Left cardiac atrium (tissue), 4 donors: ENCODE results near the gene HTRA1. TPM values are rescaled to one million over a fixed set of nuclear protein-coding genes. Genes with fewer than 3 reads are reported as not detected.

ENCODE experiments used
- ATAC-seq, 2 donors: fragments of 200-7000 bp; cut with Tn5 transposase; one replicate each; pipeline ENCODE4 v1.9.1; 2020; ENCODE audit warnings: mild to moderate bottlenecking in 2 of 2, moderate library complexity in 2 of 2
- DNase-seq: peaks from one replicate; pipeline ENCODE4 v3.0.0-alpha.2; 2020
- intact Hi-C, 2 donors: fragments of 100-400 bp; cut with DNase I; formaldehyde crosslinking; loops; one replicate each; pipeline versions ENCODE4 v1.14.1 to v1.15.1; 2022 to 2023
- total RNA-seq, 2 donors: library from RNA; stranded (reverse); fragmentation: NEBNext Ultra II Directional; extraction: Animal tissue kit (Norgen Biotek cat#: 25700); gene quantifications; one replicate each; pipeline ENCODE4 v1.2.1, GENCODE V29; 2021
- donor health status: DM: no; HTN: yes; CAD: no.
- donor health status: DM: no; HTN: yes; CAD: no; lungs with severe emphysema.
- donor health status: DM: yes; HTN: yes; CAD: no.
- donor health status: Dilated cardiomyopathy.

HTRA1 gene
- total RNA-seq, 2 donors from 2014 or later = 69.4 to 73.5 TPM

GRCh38 chr10:122449153-122449552 is 12.2 kb upstream of the HTRA1 start:
- DNase-seq (no peak), ATAC-seq (no peak)
- intact Hi-C loops = loop anchor here in 1 of 2 donors (10.0 kb wide), 1 partner anchor 116 kb away; the partner anchor contains the start of gene DMBT1

DNA sequence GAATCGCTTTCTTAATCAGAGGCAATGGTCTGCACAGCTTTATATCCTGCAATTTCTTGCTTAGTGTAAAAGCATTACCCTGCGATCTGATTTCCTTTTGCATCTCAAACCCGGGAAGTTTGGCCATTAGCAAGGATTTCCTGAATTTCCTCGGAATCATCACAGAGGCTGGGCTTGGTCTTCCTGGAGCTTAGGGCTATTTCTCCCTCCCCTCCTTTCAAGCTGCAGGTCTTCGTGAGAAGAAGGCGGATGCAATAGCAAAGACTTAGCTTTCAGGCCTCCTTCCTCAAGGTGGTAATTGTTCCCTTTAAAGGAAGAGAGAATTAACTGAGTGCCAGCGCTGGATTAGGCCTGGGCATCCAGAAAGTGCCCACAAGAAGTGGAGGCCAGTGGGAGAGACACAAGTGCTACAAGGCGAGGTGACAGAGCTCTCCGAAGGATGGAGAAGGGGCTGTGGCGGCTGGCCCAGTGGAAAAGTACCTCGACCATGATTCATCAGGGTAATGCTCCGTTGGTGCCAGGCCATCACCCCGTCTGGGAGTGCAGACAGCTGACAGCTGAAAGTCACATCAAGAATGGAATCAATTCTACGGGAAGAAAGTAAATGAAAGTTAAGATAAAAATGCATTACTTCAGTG is 10.9 kb upstream of the HTRA1 start:
- intact Hi-C loops = no loop called here
- DNase-seq (no peak), ATAC-seq (no peak)

DNA sequence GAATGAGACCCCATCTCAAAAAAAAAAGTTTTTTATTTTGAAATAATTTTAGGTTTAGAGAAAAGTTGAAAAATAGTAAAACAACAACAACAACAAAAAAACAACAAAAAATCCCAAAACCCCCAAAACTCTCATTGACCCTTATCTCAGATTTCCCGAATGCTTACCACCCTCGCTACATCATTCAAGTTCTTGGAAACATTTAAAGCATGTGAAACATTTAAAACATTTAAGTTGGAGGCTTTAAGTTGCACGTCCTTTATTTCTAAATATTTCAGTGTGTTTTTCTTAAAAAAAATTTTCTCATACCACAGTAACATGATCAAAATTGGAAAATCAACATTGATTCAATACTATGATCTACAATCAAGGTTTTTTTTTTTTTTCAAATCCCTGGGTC is 7.3 kb upstream of the HTRA1 start:
- DNase-seq (no peak), ATAC-seq (no peak)
- intact Hi-C loops = no loop called here

DNA sequence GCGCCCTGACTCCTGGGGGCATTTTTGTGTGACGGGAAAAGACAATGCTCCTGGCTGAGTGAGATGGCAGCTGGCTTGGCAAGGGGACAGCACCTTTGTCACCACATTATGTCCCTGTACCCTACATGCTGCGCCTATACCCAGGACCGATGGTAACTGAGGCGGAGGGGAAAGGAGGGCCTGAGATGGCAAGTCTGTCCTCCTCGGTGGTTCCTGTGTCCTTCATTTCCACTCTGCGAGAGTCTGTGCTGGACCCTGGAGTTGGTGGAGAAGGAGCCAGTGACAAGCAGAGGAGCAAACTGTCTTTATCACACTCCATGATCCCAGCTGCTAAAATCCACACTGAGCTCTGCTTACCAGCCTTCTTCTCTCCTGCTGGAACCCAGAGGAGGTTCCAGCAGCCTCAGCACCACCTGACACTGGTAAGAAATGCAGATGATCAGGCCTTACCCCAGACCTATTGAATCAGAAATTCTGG is 6.7 kb upstream of the HTRA1 start, which contains the start of gene ARMS2:
Gene ARMS2 (plus strand): TSS at position 51 of the 478 bp plus-strand sequence. CDS start 75 bp downstream, at position 126.
- ATAC-seq (no peak), DNase-seq (no peak)
- intact Hi-C loops = no loop called here

- ATAC-seq (no peak), DNase-seq (no peak)
- intact Hi-C loops = no loop called here
Observed at GRCh38 chr10:122455376-122456079, 5.8 kb upstream of the HTRA1 start.

DNA sequence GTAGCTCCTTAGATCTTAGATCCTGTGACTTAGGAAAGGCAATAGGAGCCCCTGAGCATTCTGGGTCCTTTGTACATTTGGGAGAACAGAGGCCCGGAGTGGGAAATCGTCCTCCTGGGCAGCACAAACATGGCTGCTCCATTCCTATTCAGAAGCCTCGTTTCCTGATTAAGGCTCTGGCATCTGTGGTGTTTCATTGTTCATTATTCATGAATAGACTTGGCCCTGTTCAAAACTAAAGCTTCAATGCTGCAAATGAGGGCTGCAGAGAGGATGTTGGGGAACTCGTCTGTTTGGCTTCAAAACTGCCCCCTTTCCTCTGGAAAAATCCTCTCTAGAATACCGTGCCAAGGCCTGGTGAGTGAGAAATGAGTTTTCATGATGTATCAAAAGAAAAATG is 3.4 kb upstream of the HTRA1 start:
- intact Hi-C loops = no loop called here
- DNase-seq (no peak), ATAC-seq (no peak)

- DNase-seq = no peak
- intact Hi-C loops = no loop called here
- no peak for ATAC-seq
Observed at GRCh38 chr10:122458693-122459092, 2.7 kb upstream of the HTRA1 start.

- no peak for DNase-seq
Observed at GRCh38 chr10:122459561-122460273, 1.6 kb upstream of the HTRA1 start.

GRCh38 chr10:122460891-122461293 is 461 bp upstream of the HTRA1 start:
- ATAC-seq (peak in 1 of 2 donors; percentile 1), DNase-seq (peak; percentile 39)
- intact Hi-C loops = loop anchor here in 1 of 2 donors (10.0 kb wide), 1 partner anchor 104 kb away; the partner anchor contains the start of gene DMBT1

More at GRCh38 chr10:122459561-122460273, 1.6 kb upstream of the HTRA1 start:
- intact Hi-C loops = loop anchor here in 1 of 2 donors (10.0 kb wide), 1 partner anchor 105 kb away; the partner anchor contains the start of gene DMBT1
- ATAC-seq = no peak

GRCh38 chr10:122461729-122462532 is 578 bp downstream of the HTRA1 start:
- DNase-seq = no peak
- intact Hi-C loops = loop anchor here in 1 of 2 donors (10.0 kb wide), 1 partner anchor 103 kb away; the partner anchor contains the start of gene DMBT1
- ATAC-seq = peak; percentile 25 to 37

DNA sequence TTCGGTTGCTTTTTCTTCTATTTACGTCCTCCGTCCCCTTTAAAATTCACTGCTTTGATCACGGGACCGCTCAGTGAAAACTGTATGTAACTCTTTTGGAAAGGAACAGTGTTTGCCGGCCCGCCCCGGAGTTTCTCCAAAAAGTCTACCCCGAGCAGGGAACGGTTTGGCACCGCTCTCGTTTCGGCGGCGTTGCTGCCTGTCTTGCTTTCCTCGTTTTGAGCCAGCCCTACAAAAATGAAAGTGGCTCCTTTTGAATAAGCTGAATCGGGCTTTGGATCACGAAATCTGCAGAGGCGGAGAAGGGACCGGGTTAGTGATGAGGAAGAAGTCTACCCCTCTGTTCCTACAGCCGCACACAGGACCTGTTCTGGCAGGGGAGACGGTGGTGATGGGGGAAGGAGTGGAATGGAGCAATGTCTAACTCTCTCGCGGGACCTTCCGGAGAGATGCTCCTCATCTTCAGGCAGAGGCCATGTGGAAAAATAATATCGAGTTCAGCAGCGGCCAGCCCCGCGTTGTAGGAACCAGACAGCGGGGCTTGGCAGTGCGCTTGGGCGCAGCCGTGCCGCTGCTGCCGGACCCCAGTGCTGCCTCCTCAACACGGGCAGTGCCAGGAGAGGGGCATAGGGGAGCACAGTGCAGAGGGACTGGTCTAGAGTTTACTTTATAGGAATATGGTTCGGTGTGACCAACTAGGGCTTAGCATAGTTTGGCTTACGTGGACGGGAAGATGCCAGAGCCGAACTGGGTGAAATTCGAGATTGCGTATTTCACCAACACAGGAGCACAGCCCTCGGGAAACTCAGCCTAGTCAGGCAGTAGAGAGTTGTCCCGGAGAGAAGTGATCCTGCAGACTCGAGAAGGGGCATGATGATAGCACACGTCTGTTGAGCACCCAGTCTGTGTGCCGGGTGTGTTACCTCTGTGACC is 1.4 kb downstream of the HTRA1 start:
- intact Hi-C loops = loop anchor here in 1 of 2 donors (10.0 kb wide), 1 partner anchor 102 kb away; the partner anchor contains the start of gene DMBT1
- ATAC-seq (peak; percentile 41 to 50), DNase-seq (peak; percentile 66)

DNA sequence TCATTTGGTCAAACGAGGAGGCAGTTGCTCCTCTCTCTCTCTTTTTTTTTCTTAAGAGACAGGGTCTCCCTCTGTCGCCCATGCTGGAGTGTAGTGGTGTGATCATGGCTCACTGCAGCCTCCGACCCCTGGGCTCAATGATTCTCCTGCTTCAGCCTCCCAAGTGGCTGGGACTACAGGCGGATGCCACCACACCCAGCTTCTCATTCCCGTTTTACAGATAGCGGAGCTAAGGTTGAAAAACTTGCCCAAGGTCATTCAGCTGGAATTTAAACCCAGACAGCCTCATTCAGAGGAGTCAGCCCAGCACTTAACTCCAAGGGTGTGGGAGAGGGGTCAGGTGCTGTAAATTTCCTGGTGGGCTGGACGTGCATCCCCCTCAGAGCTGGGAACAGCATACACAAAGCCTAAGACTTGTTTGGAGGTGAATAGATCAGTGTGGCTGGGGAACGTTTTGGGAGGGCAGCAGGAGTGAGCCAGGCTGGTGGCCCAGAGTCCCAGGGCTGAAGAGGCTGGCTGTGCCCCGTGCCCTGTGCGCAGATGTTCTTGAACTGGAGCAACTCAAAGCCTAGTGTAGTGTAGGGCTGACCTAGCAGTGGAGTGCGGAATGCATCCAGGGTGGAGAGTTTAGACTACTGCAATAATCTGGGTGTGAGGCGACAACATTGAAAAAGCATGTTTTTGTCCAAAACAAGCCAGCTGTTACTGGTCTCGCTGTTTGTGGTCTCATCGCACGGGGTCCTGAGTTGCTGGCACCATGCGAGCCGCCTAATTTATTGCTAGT is 2.3 kb downstream of the HTRA1 start:
- ATAC-seq (no peak), DNase-seq (no peak)
- intact Hi-C loops = loop anchor here in 1 of 2 donors (10.0 kb wide), 1 partner anchor 101 kb away; the partner anchor contains the start of gene DMBT1

DNA sequence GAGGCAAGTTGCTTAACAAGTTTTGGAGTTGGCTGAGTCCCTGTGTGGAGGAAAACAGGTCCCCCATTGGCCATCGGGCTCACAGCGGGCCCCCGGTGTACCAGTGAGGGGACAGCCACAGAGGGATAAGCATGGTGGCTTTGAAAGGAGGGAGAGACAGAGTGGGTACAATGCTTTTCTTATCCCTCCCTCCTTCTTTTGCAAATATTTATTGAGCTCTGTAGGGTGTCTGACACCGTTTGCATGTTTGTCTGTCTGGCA is 2.8 kb downstream of the HTRA1 start:
- DNase-seq = no peak
- ATAC-seq = no peak
- intact Hi-C loops = loop anchor here in 1 of 2 donors (10.0 kb wide), 1 partner anchor 101 kb away; the partner anchor contains the start of gene DMBT1

DNA sequence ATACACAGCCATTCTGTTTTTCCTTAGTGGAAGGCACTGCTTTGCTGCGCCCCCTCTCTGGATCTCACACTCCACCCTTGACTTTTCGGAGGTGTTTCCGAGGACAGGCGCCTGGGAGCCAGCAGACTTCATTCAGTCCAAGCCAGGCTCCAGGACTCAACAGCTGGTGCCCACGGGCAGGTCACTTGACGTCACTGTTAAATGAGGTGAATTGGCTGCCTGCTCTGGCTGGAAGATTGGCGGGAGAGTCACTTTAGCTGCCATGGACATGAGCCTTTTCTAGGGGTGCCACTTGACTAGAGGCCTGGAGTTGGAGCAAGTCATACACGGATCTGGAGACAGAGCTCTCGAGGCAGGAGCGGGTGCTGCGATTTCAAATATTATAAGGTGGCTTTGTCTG is 3.2 kb downstream of the HTRA1 start:
- intact Hi-C loops = loop anchor here in 1 of 2 donors (10.0 kb wide), 1 partner anchor 100 kb away; the partner anchor contains the start of gene DMBT1
- ATAC-seq = no peak

DNA sequence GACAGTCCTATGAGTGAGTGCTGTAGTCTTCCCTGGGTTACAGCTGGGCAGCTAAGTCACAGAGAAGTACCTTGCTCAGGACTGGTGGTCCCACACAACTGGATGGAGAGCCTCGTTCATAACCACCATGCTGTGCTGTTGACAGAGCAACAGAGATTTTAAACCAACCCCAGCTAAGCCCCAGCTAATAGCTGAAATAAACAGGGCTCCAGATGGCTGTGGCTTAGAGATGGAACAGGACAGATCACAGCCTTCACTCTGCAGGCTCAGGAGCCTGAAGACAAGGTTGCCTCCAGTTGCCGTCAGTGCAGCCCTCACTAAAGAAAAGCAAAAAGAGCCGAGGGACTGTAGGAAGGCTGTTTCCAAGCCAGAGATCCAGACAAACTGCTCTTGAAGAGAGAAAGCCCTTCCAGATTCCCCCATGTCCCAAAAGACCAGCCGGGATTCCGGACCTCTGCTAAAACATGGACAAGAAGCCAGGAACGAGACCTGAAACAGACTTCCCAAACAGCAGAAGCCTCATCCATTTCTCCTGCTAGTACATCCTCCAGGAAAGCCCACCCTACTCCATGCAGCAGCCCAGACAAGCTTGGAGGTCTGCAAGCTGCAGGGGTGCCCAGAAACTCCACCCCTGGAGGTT is 4.2 kb downstream of the HTRA1 start:
- DNase-seq = no peak
- ATAC-seq = no peak
- intact Hi-C loops = loop anchor here in 1 of 2 donors (10.0 kb wide), 1 partner anchor 99 kb away; the partner anchor contains the start of gene DMBT1

More for the DNA sequence above, 3.2 kb downstream of the HTRA1 start:
- no peak for DNase-seq

- DNase-seq (no peak), ATAC-seq (no peak)
- intact Hi-C loops = loop anchor here in 1 of 2 donors (10.0 kb wide), 1 partner anchor 98 kb away; the partner anchor contains the start of gene DMBT1
Observed at GRCh38 chr10:122466951-122467381, 5.6 kb downstream of the HTRA1 start.
